Kidney (tissue), 14 donors: ENCODE results near the gene ETFBKMT. TPM values are rescaled to one million over a fixed set of nuclear protein-coding genes. Genes with fewer than 3 reads are reported as not detected.

Experiments
- DNase-seq, 5 donors: peaks; one replicate each; pipeline ENCODE4 v3.0.0-alpha.2; 2013 to 2020
- FAIRE-seq: peaks from 2 replicates; lab custom pipeline; 2012; peaks lifted over from hg19 to GRCh38; lab: Jason Lieb, UNC
- H3K27ac ChIP-seq, 2 donors: one replicate each; pipeline ENCODE4 v1.7.0; 2013; ENCODE audit warnings: low read depth in 2 of 2, low read length in 2 of 2, inconsistent platforms in 1 of 2
- H3K27me3 ChIP-seq: one replicate; pipeline ENCODE4 v1.7.1; 2013; ENCODE audit warnings: low read length, inconsistent platforms; ENCODE audit not compliant: control insufficient read depth, insufficient read depth
- H3K36me3 ChIP-seq, 3 donors: one replicate each; pipeline versions ENCODE4 v1.7.0 to v1.7.1; 2013; ENCODE audit warnings: low read length in 3 of 3, control low read depth in 1 of 3, inconsistent platforms in 1 of 3; ENCODE audit not compliant: insufficient read depth in 3 of 3, control insufficient read depth in 2 of 3
- H3K4me1 ChIP-seq, 3 donors: one replicate each; pipeline versions ENCODE4 v1.7.0 to v1.7.1; 2013; ENCODE audit warnings: low read length in 3 of 3, inconsistent platforms in 1 of 3, low read depth in 1 of 3; ENCODE audit not compliant: control insufficient read depth in 2 of 3, insufficient read depth in 2 of 3
- H3K4me3 ChIP-seq, 3 donors: one replicate each; pipeline versions ENCODE4 v1.7.0 to v1.8.1; 2013; ENCODE audit warnings: low read length in 3 of 3, control low read depth in 1 of 3, inconsistent platforms in 1 of 3
- H3K9ac ChIP-seq, 3 donors: one replicate each; pipeline versions ENCODE4 v1.7.0 to v1.7.1; 2013; ENCODE audit warnings: low read length in 3 of 3, control low read depth in 1 of 3, inconsistent platforms in 1 of 3
- H3K9me3 ChIP-seq, 3 donors: one replicate each; pipeline versions ENCODE4 v1.7.0 to v1.7.1; 2013; ENCODE audit warnings: low read length in 3 of 3, control low read depth in 1 of 3, inconsistent platforms in 1 of 3; ENCODE audit not compliant: control insufficient read depth in 2 of 3, insufficient read depth in 1 of 3
- intact Hi-C: fragments of 100-400 bp; cut with DNase I; formaldehyde crosslinking; loops from one replicate; pipeline ENCODE4 v1.11.1; 2022
- polyA plus RNA-seq: library from polyadenylated mRNA; stranded (reverse); fragments of 350-450 nt; fragmentation: Illumina TruSeq; extraction: RNeasy Lipid Tissue Mini Kit (QIAGEN cat#74804); gene quantifications from one replicate; pipeline ENCODE4 v1.2.3, GENCODE V29; 2014; ENCODE audit warnings: low read depth, low replicate concordance; ENCODE audit not compliant: insufficient read depth
- total RNA-seq: library from RNA; stranded (reverse); fragmentation: NEBNext Ultra II Directional; extraction: Animal tissue kit (Norgen Biotek cat#: 25700); gene quantifications from one replicate; pipeline ENCODE4 v1.2.1, GENCODE V29; 2021
- TF ChIP-seq, protein P1 (sequence below): IDR thresholded peaks from 3 replicates; pipeline ENCODE4 v1.5.1; 2012; ENCODE audit warnings: mild to moderate bottlenecking, moderate library complexity, borderline replicate concordance; ENCODE audit not compliant: insufficient read depth; ENCODE audit errors: extremely low read depth
- donor health status: control.
- donor health status: control.
- donor health status: control.
- donor health status: control.
- donor health status: control.
- donor health status: DM: yes; HTN: yes; CAD: no.
- donor health status: Normal renal cell carcinoma (clear cell type).

ETFBKMT gene
- total and polyA plus RNA-seq, 2 donors from 2014 or later: 6.0 to 8.2 TPM

DNA sequence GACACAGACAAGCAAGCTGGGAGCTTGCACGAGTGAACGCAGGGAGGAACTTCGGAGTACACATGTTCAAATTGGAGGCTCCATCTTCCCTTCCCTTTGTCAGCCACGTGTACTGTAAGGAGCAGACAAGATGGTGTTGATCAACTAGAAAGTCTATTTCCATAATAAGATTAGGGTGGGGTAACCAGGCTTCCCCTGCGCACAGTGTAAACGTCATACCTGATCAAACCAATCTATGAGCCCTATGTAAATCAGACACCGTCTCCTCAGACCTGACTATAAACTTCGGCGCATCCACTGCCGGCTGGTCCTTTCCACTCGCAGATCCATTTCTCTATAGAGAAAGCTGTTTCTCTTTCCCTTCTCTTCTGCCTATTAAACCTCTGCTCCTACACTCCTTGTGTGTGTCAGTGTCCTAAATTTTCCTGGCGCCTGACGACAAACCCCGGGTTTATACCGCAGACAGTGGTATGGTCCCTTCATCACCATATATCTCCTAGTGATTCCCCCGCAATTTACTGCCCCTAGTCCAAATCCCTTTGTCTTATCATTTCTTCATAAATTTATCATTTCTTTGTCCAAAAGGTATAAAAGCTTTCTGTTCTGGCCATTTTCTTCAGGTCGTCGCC is 7.5 kb upstream of the ETFBKMT start:
- H3K36me3 ChIP-seq: no peaks in the 10 kb centered on the region
- no peak overlapping the region for H3K27ac ChIP-seq
- H3K9me3 ChIP-seq: no peaks in the 10 kb centered on the region
- H3K4me1 ChIP-seq: no peaks in the 10 kb centered on the region
- no peak for DNase-seq
- H3K4me3 ChIP-seq: no peak overlapping the region
- FAIRE-seq: no peak
- no peak overlapping the region for H3K9ac ChIP-seq
- TF ChIP-seq, protein P1, sequence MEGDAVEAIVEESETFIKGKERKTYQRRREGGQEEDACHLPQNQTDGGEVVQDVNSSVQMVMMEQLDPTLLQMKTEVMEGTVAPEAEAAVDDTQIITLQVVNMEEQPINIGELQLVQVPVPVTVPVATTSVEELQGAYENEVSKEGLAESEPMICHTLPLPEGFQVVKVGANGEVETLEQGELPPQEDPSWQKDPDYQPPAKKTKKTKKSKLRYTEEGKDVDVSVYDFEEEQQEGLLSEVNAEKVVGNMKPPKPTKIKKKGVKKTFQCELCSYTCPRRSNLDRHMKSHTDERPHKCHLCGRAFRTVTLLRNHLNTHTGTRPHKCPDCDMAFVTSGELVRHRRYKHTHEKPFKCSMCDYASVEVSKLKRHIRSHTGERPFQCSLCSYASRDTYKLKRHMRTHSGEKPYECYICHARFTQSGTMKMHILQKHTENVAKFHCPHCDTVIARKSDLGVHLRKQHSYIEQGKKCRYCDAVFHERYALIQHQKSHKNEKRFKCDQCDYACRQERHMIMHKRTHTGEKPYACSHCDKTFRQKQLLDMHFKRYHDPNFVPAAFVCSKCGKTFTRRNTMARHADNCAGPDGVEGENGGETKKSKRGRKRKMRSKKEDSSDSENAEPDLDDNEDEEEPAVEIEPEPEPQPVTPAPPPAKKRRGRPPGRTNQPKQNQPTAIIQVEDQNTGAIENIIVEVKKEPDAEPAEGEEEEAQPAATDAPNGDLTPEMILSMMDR: no peak
- no peaks in the 10 kb centered on the region for H3K27me3 ChIP-seq
- intact Hi-C loops: no loop called here

DNA sequence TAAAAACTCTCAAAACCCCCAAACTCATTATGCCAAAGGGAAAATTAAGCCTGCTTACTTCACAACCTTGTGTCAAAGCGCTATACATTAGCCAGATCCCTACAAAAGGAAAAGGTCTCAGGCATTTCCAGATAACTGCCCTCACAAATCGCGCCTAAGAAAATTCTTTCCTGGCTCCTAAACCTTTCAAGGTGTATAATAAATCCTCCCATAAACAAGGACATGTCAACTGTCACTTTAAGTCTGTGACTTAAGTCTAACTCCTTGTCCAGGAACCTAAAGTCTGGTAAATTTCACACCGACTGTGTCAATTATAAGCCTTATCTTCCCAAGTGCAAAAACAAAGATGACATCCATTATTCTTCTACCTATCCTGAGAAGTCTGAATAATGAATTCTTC is 4.3 kb upstream of the ETFBKMT start:
- no peak overlapping the region for H3K27ac ChIP-seq
- H3K4me3 ChIP-seq: no peak overlapping the region
- DNase-seq (no peak), FAIRE-seq (no peak)
- H3K27me3 ChIP-seq: no peaks in the 10 kb centered on the region
- no peaks in the 10 kb centered on the region for H3K36me3 ChIP-seq
- TF ChIP-seq, protein P1: no peak
- H3K9me3 ChIP-seq: no peaks in the 10 kb centered on the region
- no peak overlapping the region for H3K9ac ChIP-seq
- H3K4me1 ChIP-seq: peaks cover 0 to 3% (median 2%) of the 10 kb centered on the region in 3 donors
- intact Hi-C loops: no loop called here

DNA sequence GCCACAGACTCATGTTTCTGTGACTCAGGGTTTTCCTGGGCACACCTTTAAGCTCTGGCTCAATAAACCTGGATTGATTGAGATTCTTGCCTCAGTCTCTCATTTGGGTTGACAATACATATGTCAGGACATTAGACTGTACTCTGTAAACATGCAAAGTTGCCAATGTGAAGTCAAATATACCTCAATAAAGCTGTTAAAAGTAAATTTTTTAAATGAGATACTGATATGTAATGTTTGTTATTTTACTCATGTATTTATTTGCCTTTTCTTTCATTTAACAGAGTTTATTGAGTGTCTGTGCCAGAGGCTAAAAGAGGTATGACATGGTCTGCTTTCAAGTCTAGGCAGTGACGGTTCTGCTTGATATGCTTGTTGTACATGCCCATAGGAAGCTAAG is 3.7 kb upstream of the ETFBKMT start:
- no peaks in the 10 kb centered on the region for H3K9me3 ChIP-seq
- DNase-seq (no peak), FAIRE-seq (no peak)
- no peak overlapping the region for H3K9ac ChIP-seq
- H3K27ac ChIP-seq: no peak overlapping the region
- H3K36me3 ChIP-seq: no peaks in the 10 kb centered on the region
- intact Hi-C loops: no loop called here
- H3K27me3 ChIP-seq: no peaks in the 10 kb centered on the region
- H3K4me3 ChIP-seq: no peak overlapping the region
- TF ChIP-seq, protein P1: no peak
- peaks cover 0 to 3% (median 2%) of the 10 kb centered on the region in 3 donors for H3K4me1 ChIP-seq
